Ascending aorta (tissue), 2 donors: ENCODE data around the gene PYGM. TPM values are rescaled to one million over a fixed set of nuclear protein-coding genes. Genes with fewer than 3 reads are reported as not detected.
A peak's percentile ranks its signal among the peaks of the same experiment; 100 is the strongest.
"Not testable (repeated sequence)": the region's sequence is repeated elsewhere in the genome, so short reads cannot be mapped to it uniquely, and the experiment has no call there.

Source experiments
- DNase-seq, 2 donors: peaks; one replicate each; pipeline ENCODE4 v3.0.0-alpha.2; 2019; ENCODE audit warnings: low spot score in 2 of 2
- H3K27ac ChIP-seq, 2 donors: fragments of 200-600 bp; sonication (generic); one replicate each; pipeline ENCODE4 v1.5.1; 2016 to 2017; ENCODE audit warnings: mild to moderate bottlenecking in 1 of 2
- H3K27me3 ChIP-seq: fragments of 200-600 bp; sonication (generic); one replicate; pipeline ENCODE4 v1.5.1; 2017
- H3K36me3 ChIP-seq, 2 donors: fragments of 200-600 bp; sonication (generic); one replicate each; pipeline ENCODE4 v1.5.1; 2016
- H3K4me1 ChIP-seq, 2 donors: fragments of 200-600 bp; sonication (generic); one replicate each; pipeline ENCODE4 v1.5.1; 2016 to 2017; ENCODE audit warnings: mild to moderate bottlenecking in 1 of 2
- H3K4me3 ChIP-seq, 2 donors: fragments of 200-600 bp; sonication (generic); one replicate each; pipeline ENCODE4 v1.5.1; 2016 to 2017; ENCODE audit warnings: mild to moderate bottlenecking in 1 of 2
- H3K9me3 ChIP-seq, 2 donors: fragments of 200-600 bp; sonication (generic); one replicate each; pipeline ENCODE4 v1.5.1; 2016
- intact Hi-C: fragments of 100-400 bp; cut with DNase I; formaldehyde crosslinking; loops from one replicate; pipeline ENCODE4 v1.15.1; 2023
- total RNA-seq: library from RNA; depleted of rRNA; stranded (reverse); fragments of >200 nt; gene quantifications from one replicate; pipeline ENCODE4 v1.1.0, GENCODE V29; 2016
- TF ChIP-seq, protein P1 (sequence below), 3 experiments: fragments of 200-600 bp in 2 of 3; fragments of 450-650 bp in 1 of 3; sonication (generic) in 2 of 3; IDR thresholded peaks; one replicate each; pipeline ENCODE4 v1.5.1; 2016 to 2019; ENCODE audit warnings: antibody characterized with exemption in 3 of 3, mild to moderate bottlenecking in 1 of 3, moderate library complexity in 1 of 3

Gene PYGM
- total RNA-seq, 1 donor from 2014 or later = 13.9 TPM

DNA sequence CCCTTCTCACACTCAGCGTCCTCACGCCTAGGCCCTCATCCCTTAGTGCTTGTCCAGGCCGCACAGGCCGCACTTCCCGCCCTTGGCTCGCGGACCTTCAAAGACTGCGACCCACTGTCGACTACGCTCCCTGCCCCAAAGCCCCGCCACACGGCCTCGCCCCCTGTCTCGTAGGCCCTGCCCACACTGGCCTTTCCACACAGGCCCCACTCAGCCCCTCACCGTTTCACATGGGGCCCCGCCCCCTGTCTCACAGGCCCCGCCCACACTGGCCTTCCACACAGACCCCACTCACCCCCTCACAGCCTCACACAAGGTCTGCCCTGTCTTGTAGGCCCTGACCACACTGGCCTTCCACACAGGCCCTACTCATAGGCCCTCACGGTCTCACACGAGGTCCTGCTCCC lies 47.8 kb downstream of the PYGM start:
- TF ChIP-seq, protein P1, sequence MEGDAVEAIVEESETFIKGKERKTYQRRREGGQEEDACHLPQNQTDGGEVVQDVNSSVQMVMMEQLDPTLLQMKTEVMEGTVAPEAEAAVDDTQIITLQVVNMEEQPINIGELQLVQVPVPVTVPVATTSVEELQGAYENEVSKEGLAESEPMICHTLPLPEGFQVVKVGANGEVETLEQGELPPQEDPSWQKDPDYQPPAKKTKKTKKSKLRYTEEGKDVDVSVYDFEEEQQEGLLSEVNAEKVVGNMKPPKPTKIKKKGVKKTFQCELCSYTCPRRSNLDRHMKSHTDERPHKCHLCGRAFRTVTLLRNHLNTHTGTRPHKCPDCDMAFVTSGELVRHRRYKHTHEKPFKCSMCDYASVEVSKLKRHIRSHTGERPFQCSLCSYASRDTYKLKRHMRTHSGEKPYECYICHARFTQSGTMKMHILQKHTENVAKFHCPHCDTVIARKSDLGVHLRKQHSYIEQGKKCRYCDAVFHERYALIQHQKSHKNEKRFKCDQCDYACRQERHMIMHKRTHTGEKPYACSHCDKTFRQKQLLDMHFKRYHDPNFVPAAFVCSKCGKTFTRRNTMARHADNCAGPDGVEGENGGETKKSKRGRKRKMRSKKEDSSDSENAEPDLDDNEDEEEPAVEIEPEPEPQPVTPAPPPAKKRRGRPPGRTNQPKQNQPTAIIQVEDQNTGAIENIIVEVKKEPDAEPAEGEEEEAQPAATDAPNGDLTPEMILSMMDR (IDR thresholded peaks at IDR 0.05) = no peak
- Histone ChIP-seq H3K27ac (no peak overlapping the region), H3K4me3 (no peak overlapping the region), H3K27me3 (peaks cover 30% of the 10 kb centered on the region), H3K36me3 (no peaks in the 10 kb centered on the region), H3K4me1 (peaks cover 0 to 3% of the 10 kb centered on the region in 2 donors), H3K9me3 (no peaks in the 10 kb centered on the region)
- intact Hi-C loops = loop anchor here (10.0 kb wide), 1 partner anchor 337 kb away; no protein-coding TSS in a partner anchor
- DNase-seq = no peak

DNA sequence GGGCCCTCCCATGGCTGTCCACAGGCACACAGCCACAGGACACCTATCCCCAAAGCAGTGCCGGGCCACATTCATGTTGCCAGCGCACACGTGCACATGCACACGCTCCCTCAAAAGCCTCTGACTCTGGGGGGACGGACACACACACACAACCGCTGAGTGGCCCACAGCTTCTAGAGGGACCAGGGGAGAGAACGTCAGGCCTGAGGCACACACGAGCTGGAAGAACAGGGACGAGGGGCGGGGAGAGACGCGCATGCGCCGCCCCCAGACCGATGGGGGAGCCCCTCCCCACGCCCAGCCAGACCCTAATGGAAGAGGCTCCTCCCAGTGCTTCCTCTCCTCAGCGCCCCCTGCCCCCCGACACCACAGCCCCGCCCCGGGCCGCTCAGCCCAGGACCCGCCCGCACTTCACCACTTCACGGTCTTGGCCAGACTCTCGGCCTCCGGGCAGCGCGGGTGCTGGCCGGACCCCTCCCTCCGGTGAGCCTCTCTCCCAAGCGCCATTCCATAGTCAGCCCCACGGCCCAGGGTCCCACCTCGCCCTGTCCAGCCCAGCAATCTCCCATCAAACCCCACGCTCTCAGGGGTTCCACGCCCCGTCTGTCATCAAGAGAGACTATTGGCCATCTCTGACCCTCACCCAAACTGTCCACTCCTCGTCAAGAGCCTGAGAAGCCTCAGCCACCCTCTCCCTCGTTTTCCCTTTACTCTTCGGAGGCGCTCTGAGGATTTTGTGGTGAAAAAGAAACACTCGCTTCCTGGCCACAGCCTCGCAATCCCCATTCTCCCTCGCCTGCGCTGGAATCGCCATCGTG lies 48.4 kb downstream of the PYGM start:
- H3K27ac ChIP-seq = no peak overlapping the region
- H3K9me3 ChIP-seq = no peaks in the 10 kb centered on the region
- no peaks in the 10 kb centered on the region for H3K36me3 ChIP-seq
- H3K4me3 ChIP-seq = no peak overlapping the region
- H3K4me1 ChIP-seq = peaks cover 0 to 3% of the 10 kb centered on the region in 2 donors
- peaks cover 30% of the 10 kb centered on the region for H3K27me3 ChIP-seq
- intact Hi-C loops = loop anchor here (10.0 kb wide), 1 partner anchor 337 kb away; no protein-coding TSS in a partner anchor
- DNase-seq = no peak
- TF ChIP-seq, protein P1 (IDR thresholded peaks at IDR 0.05) = no peak

DNA sequence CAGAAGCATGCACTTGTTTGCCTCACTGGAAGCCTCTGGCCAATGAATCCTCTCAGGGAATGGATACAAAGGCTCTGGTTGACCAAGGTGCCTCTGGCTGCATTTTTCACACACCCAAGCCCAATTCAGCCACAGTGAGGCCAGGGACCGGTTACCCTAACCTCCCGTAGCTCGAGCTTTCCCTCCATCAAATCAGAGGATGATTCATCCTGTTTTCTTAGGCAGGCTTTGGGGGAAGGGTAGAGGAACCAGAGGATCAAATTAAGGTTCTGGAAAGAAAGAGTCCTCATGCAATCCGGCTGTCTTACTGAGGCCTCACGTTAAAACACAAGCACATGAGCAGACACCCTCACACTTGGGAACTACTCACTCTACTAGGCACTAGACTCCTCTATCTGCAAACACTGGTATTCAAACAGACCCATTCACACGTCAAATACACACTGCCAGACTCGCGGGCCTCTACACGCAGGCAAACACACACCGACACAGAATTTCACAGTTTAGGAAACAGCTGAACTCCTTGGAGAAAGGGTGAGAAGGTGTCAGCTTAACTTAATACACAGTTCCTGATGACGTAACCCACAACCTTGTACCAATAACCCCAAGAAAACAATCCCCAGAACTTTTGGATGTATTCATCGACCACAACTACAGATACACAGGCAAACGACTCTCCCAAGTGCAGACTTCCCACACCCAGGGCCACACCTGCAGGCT lies 49.2 kb downstream of the PYGM start:
- Histone ChIP-seq H3K4me3 (no peak overlapping the region), H3K36me3 (no peaks in the 10 kb centered on the region), H3K4me1 (peaks cover 0 to 3% of the 10 kb centered on the region in 2 donors), H3K9me3 (no peaks in the 10 kb centered on the region), H3K27ac (no peak overlapping the region), H3K27me3 (peaks cover 30% of the 10 kb centered on the region)
- TF ChIP-seq, protein P1 (IDR thresholded peaks at IDR 0.05) = no peak
- intact Hi-C loops = loop anchor here (10.0 kb wide), 1 partner anchor 336 kb away; no protein-coding TSS in a partner anchor
- DNase-seq = no peak

DNA sequence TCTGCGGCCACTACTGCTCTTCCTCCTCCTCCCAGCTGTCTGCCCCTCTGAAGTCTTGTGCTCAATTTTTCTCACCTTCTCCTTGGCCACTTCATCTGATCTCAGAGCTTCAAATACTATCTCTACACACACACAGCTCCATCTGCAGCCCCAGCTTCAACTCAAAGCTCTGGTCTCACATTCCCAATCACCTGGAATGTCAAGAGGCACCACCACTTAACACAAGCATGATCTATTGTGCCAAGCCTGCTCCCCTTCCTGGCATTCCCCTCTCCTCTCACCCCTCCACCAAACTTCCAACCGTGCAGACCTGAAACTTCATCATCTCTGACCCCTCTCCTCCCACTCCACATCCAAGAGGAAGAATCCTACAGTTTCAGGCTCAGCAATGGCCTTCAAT lies 54.3 kb downstream of the PYGM start:
- DNase-seq = peak in 1 of 2 donors; percentile 39
- no peaks in the 10 kb centered on the region for H3K9me3 ChIP-seq
- H3K36me3 ChIP-seq = no peaks in the 10 kb centered on the region
- TF ChIP-seq, protein P1 (IDR thresholded peaks at IDR 0.05) = no peak
- H3K4me3 ChIP-seq = no peak overlapping the region
- H3K27ac ChIP-seq = no peak overlapping the region
- H3K27me3 ChIP-seq = no peaks in the 10 kb centered on the region
- intact Hi-C loops = no loop called here
- no peaks in the 10 kb centered on the region for H3K4me1 ChIP-seq

DNA sequence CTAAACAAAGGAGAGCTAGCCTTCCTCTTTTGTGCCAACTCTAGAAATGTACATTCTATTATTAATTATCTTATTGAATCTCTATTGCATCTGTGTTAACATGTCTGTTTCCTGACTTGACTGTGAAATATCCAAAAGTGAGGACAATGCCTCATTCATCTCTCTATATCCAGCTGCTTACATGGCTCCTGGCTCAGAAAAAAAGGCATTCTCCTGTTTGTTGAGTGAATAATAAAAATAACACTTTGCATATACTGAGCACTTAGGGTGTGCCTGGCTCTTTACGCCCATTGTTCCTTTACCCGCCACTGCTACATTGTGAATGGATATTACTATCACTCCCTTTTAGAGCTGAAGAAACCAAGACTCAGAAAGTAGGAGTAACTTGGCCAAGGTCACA lies 56.7 kb downstream of the PYGM start:
- DNase-seq = no peak
- intact Hi-C loops = no loop called here
- TF ChIP-seq, protein P1 (IDR thresholded peaks at IDR 0.05) = no peak
- Histone ChIP-seq H3K27me3 (no peaks in the 10 kb centered on the region), H3K4me1 (no peaks in the 10 kb centered on the region), H3K9me3 (no peaks in the 10 kb centered on the region), H3K27ac (no peak overlapping the region), H3K36me3 (no peaks in the 10 kb centered on the region), H3K4me3 (no peak overlapping the region)

DNA sequence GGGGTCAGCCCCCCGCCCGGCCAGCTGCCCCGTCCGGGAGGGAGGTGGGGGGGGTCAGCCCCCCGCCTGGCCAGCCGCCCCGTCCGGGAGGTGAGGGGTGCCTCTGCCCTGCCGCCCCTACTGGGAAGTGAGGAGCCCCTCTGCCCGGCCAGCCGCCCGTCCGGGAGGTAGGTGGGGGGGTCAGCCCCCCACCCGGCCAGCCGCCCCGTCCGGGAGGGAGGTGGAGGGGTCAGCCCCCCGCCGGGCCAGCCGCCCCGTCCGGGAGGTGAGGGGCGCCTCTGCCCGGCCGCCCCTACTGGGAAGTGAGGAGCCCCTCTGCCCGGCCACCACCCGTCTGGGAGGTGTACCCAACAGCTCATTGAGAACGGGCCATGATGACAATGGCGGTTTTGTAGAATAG lies 57.8 kb downstream of the PYGM start:
- H3K27ac ChIP-seq, H3K9me3 ChIP-seq, H3K27me3 ChIP-seq, intact Hi-C loops, H3K36me3 ChIP-seq, H3K4me3 ChIP-seq, H3K4me1 ChIP-seq, DNase-seq: not testable (repeated sequence)
